Fibroblast of lung (primary cell): ENCODE measurements around the gene TOP3A. TPM values are rescaled to one million over a fixed set of nuclear protein-coding genes. Genes with fewer than 3 reads are reported as not detected.

Source experiments
- DNase-seq, 2 donors: peaks; one replicate each; pipeline versions ENCODE4 v3.0.0 to v3.0.0-alpha.2; 2010; ENCODE audit warnings: low read depth in 2 of 2
- H2AFZ ChIP-seq: 2 replicates; pipeline ENCODE4 v1.5.1; 2012; ENCODE audit warnings: low read length, control low read depth, inconsistent platforms
- H3K27ac ChIP-seq: 2 replicates; pipeline ENCODE4 v1.5.1; 2011; ENCODE audit warnings: low read length, control low read depth; ENCODE audit not compliant: insufficient read depth
- H3K27me3 ChIP-seq: 2 replicates; pipeline ENCODE4 v1.5.1; 2011; ENCODE audit warnings: mild to moderate bottlenecking, low read length; ENCODE audit not compliant: control insufficient read depth, insufficient read depth
- H3K36me3 ChIP-seq: 2 replicates; pipeline ENCODE4 v1.5.1; 2011; ENCODE audit warnings: low read length; ENCODE audit not compliant: control insufficient read depth, insufficient read depth
- H3K4me1 ChIP-seq: 2 replicates; pipeline ENCODE4 v1.5.1; 2011; ENCODE audit warnings: low read length; ENCODE audit not compliant: control insufficient read depth, insufficient read depth; ENCODE audit errors: extremely low read depth
- H3K4me2 ChIP-seq: 2 replicates; pipeline ENCODE4 v1.5.1; 2011; ENCODE audit warnings: low read length, control low read depth; ENCODE audit not compliant: insufficient read depth; ENCODE audit errors: extremely low read depth
- H3K4me3 ChIP-seq, 4 experiments: fragments of 200-600 bp in 1 of 4; sonication (generic) in 1 of 4; replicated peaks in 1 of 4; 2 replicates each; pipeline ENCODE4 v1.5.1; 2011 to 2016; ENCODE audit warnings: low read length in 4 of 4, low read depth in 3 of 4, mild to moderate bottlenecking in 3 of 4, control low read depth in 2 of 4, inconsistent platforms in 1 of 4, mixed read lengths in 1 of 4; ENCODE audit not compliant: insufficient read depth in 1 of 4; ENCODE audit errors: control extremely low read depth in 1 of 4
- H3K79me2 ChIP-seq: 2 replicates; pipeline ENCODE4 v1.5.1; 2012; ENCODE audit warnings: mild to moderate bottlenecking, low read length, inconsistent platforms; ENCODE audit not compliant: control insufficient read depth, insufficient read depth
- H3K9ac ChIP-seq: 2 replicates; pipeline ENCODE4 v1.5.1; 2011; ENCODE audit warnings: mild to moderate bottlenecking, low read length, control low read depth; ENCODE audit not compliant: insufficient read depth
- H3K9me3 ChIP-seq: 2 replicates; pipeline ENCODE4 v1.5.1; 2012; ENCODE audit warnings: low read depth, low read length; ENCODE audit not compliant: control insufficient read depth, insufficient read depth
- H4K20me1 ChIP-seq: 2 replicates; pipeline ENCODE4 v1.5.1; 2011; ENCODE audit warnings: low read length; ENCODE audit not compliant: control insufficient read depth, insufficient read depth; ENCODE audit errors: extremely low read depth
- EZH2 ChIP-seq: IDR thresholded peaks from 2 replicates; pipeline ENCODE4 v1.5.1; 2012; ENCODE audit warnings: low read length, control low read depth, mild to moderate bottlenecking; ENCODE audit errors: missing control alignments
- polyA plus RNA-seq, 2 donors: library from polyadenylated mRNA; depleted of rRNA in 1 of 2; stranded (reverse) in 1 of 2; unstranded in 1 of 2; fragments of >200 nt; gene quantifications; 2 replicates each; pipeline ENCODE4 v1.2.1, GENCODE V29; 2011 to 2012; ENCODE audit warnings: missing spikeins in 1 of 2
- total RNA-seq: library from RNA; depleted of rRNA; stranded (reverse); fragments of >200 nt; gene quantifications from 2 replicates; pipeline ENCODE4 v1.2.1, GENCODE V29; 2014
- TF ChIP-seq, protein P1 (sequence below), 2 donors: IDR thresholded peaks in 1 of 2; conservative IDR thresholded peaks in 1 of 2; 1 replicate in 1 of 2; 2 replicates in 1 of 2; pipeline ENCODE4 v1.5.1; 2011 to 2012; ENCODE audit warnings: low read length in 2 of 2, control low read depth in 1 of 2, inconsistent platforms in 1 of 2, low read depth in 1 of 2, mild to moderate bottlenecking in 1 of 2

Gene TOP3A
- total and polyA plus RNA-seq, 2 donors (not counting 1 experiment from before 2014, with no cell fraction given) = 12.7 to 16.5 TPM

GRCh38 chr17:18237461-18237860 is 77.3 kb downstream of the TOP3A start:
- no peak for DNase-seq
- Histone ChIP-seq H4K20me1 (no peaks in the 10 kb centered on the region), H3K27me3 (no peaks in the 10 kb centered on the region), H3K27ac (no peak overlapping the region), H2AFZ (no peak overlapping the region), H3K79me2 (no peaks in the 10 kb centered on the region), H3K4me2 (no peak overlapping the region), H3K36me3 (peaks cover 25% of the 10 kb centered on the region), H3K9me3 (no peaks in the 10 kb centered on the region), H3K4me1 (no peaks in the 10 kb centered on the region), H3K4me3 (no peak overlapping the region), H3K9ac (no peak overlapping the region)
- no peak for TF ChIP-seq EZH2
- TF ChIP-seq, protein P1, sequence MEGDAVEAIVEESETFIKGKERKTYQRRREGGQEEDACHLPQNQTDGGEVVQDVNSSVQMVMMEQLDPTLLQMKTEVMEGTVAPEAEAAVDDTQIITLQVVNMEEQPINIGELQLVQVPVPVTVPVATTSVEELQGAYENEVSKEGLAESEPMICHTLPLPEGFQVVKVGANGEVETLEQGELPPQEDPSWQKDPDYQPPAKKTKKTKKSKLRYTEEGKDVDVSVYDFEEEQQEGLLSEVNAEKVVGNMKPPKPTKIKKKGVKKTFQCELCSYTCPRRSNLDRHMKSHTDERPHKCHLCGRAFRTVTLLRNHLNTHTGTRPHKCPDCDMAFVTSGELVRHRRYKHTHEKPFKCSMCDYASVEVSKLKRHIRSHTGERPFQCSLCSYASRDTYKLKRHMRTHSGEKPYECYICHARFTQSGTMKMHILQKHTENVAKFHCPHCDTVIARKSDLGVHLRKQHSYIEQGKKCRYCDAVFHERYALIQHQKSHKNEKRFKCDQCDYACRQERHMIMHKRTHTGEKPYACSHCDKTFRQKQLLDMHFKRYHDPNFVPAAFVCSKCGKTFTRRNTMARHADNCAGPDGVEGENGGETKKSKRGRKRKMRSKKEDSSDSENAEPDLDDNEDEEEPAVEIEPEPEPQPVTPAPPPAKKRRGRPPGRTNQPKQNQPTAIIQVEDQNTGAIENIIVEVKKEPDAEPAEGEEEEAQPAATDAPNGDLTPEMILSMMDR (conservative IDR thresholded peaks at IDR 0.05 in 1 of 2, IDR thresholded peaks at IDR 0.05 in 1 of 2; ENCODE audit: low read depth in 1 of 2, low read length in 2 of 2) = no peak

- Histone ChIP-seq H2AFZ (no peak overlapping the region), H3K27me3 (no peaks in the 10 kb centered on the region), H3K9me3 (no peaks in the 10 kb centered on the region), H3K4me3 (no peak overlapping the region), H3K4me2 (no peak overlapping the region), H3K79me2 (no peaks in the 10 kb centered on the region), H3K27ac (no peak overlapping the region), H3K36me3 (peaks cover 21% of the 10 kb centered on the region), H3K4me1 (no peaks in the 10 kb centered on the region), H3K9ac (no peak overlapping the region), H4K20me1 (no peaks in the 10 kb centered on the region)
- TF ChIP-seq EZH2 = no peak
- TF ChIP-seq, protein P1 (conservative IDR thresholded peaks at IDR 0.05 in 1 of 2, IDR thresholded peaks at IDR 0.05 in 1 of 2; ENCODE audit: low read depth in 1 of 2, low read length in 2 of 2) = no peak
- no peak for DNase-seq
These were observed 78.3 kb downstream of the TOP3A start for GRCh38 chr17:18236494-18236893.

- no peaks in the 10 kb centered on the region for H3K4me1 ChIP-seq
- H4K20me1 ChIP-seq = no peaks in the 10 kb centered on the region
- no peak for TF ChIP-seq EZH2
- DNase-seq = peak; percentile 44 to 80
- no peaks in the 10 kb centered on the region for H3K27me3 ChIP-seq
- no peaks in the 10 kb centered on the region for H3K79me2 ChIP-seq
- H3K9me3 ChIP-seq = no peaks in the 10 kb centered on the region
- no peak overlapping the region for H2AFZ ChIP-seq
- H3K27ac ChIP-seq = no peak overlapping the region
- H3K4me3 ChIP-seq = no peak overlapping the region
- H3K36me3 ChIP-seq = peaks cover 19% of the 10 kb centered on the region
- H3K4me2 ChIP-seq = no peak overlapping the region
- no peak overlapping the region for H3K9ac ChIP-seq
These were observed 79.0 kb downstream of the TOP3A start for GRCh38 chr17:18235743-18236256.
